ENCODE data around the gene TXNDC17.

DNA sequence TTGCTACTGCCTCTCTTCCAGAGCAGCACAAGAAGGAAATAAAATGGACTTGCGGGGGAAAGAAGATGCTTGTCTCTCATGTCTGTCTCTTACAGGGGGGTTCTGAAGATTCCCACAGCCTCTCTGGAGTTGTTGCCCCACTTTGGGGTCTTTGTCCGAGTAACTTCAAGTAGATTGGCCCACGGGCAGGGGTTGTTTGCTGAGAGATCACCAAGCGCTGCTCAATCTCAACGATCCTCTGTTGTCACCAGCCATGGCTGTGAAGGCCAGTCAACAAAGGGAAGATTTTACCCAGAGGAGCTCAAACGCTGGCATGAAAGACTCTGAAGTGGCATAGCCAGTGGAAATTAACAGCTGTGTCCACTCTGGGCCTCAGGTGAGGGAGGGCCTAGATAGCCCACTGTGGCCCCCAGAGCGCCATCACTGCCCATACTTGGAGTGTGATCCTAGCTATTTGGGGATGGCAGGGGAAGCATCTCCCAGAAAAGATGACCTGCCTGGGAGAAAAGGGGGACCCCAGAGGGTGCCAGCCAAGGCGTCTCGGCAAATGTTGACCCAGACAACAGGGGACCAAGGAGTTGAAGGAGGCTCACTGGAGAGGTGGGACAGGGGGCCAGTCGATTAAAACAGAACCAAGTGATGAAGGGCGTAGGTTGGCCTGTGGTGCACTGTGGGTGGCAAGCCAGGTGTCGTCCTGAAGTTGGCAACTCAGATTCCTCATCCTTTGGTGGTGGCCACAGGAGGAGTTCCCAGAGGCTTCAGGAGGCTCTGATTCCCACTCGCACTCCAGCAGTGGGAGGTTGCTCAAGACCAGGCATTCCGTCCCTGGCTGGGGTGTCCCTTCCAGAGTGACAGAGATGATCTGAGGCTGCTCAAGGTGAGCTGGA is 44.3 kb downstream of the TXNDC17 start:
- TF ChIP-seq CTCF (IDR thresholded peaks at IDR 0.05) (no peak), POLR2A (IDR thresholded peaks at IDR 0.05) (no peak)
